Forelimb muscle (tissue), 1 donor: ENCODE results near the gene CALU. TPM values are rescaled to one million over a fixed set of nuclear protein-coding genes. Genes with fewer than 3 reads are reported as not detected.

Experiments
- DNase-seq: peaks from one replicate; pipeline ENCODE4 v3.0.0-alpha.2; 2013; ENCODE audit warnings: low read depth
- polyA plus RNA-seq: library from polyadenylated mRNA; unstranded; fragments of 120-200 nt; gene quantifications from one replicate; pipeline ENCODE4 v1.2.1, GENCODE V29; 2013; ENCODE audit not compliant: insufficient read length

CALU gene
- polyA plus RNA-seq, 1 donor: 233 TPM

DNA sequence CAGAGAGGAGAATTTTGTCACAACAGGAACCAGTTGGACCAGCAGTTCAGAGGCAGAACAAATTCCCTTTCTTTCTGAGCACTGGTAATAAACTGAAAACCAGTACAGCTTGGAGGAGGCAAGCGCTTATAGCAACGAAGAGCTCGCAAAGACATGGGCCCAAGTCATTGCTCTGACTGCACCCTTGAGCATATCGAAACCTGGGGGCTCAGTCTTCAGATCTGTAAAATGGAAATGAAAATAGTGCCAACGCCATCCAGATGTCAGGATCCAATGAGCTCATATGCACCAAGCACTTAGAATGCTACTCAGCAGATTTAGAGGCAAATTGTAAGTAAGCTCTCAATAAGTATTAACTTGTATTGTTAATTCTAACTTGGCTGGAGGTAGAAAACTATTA, 14.4 kb upstream of the CALU start:
- DNase-seq: no peak

GRCh38 chr7:128725531-128725930, 13.6 kb upstream of the CALU start:
- no peak for DNase-seq

GRCh38 chr7:128726059-128726736, 13.0 kb upstream of the CALU start:
- no peak for DNase-seq

- DNase-seq: no peak
These were observed 12.5 kb upstream of the CALU start for GRCh38 chr7:128726737-128727072.

DNA sequence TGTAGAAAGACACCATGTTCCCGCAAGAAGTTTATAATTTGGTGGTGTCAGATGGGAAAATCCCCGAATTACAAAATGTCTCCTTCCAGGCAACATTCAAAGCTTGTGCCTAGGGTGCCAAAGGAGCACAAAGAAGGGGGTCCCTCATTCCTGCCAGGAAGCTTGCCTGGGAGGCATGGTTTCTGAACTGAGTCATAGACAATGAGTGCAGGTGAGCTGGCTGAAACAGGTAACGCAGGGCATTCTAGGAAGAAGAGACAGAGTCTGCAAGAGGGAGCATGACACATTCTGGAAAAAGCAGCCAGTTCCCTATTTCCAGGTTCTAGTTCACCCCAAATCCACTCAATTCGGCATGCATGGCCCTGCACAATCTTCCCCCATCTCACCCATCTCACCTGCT, 11.9 kb upstream of the CALU start:
- DNase-seq: no peak

DNA sequence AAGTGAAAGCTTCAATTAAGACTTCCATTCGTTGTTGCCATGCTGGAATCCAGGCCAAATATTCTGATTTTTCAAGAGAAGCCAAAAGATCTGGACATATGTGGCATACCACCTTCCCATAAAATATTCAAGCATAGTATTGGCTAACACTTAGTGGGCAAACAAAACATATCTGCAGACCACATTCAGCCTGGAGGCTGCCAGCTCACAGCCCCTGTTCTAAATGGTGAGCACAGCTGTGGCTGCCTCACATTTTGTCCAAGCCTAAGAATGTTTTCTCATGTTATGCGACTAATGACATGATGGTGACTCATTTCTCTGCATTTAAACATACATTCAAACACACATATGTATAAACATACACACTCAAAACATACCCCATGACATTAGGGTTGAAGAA, 10.6 kb upstream of the CALU start:
- DNase-seq: no peak

DNA sequence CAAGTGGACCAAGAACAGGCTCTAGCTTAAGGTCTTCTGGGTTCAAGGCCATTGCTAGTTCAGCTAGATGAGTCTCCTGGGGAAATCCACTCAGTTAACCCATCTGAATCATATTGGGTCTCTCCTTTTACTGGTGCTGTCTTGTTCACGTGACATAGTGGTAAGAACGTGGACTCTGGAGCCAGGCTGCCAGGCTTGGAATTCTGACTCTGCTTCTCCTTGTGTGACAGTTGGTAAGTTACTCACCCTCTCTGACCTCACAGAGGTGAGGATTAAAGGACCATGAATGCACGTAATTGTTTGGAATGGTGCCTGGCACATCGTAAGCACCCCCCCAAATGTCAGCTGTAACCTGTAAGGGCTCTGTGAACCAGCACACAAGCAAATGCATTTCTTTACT, 9.7 kb upstream of the CALU start:
- no peak for DNase-seq

DNA sequence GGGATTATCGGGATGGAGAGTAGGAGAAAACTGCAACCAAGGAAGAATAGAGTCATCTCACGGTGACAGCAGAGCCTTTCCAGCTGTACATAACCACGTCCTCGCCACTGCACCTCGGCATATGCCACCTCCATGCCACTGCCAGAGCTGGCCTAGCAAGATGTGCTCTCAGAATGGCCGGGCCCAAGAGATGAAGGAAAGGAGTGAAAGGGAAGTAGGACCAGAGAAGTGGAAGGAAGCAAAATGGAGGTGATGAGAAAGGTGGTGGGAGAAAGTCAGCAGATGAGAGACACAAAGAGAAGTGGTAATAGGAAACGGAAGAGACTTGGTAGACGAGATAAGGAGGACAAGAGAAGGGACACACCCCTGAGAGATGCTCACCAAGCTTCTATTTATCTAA, 8.0 kb upstream of the CALU start:
- DNase-seq: no peak

- DNase-seq: no peak
These were observed 6.5 kb upstream of the CALU start for GRCh38 chr7:128732521-128733277.

GRCh38 chr7:128733278-128733645, 5.9 kb upstream of the CALU start:
- DNase-seq: no peak

- no peak for DNase-seq
These were observed 4.3 kb upstream of the CALU start for GRCh38 chr7:128734890-128735289.

- no peak for DNase-seq
These were observed 3.7 kb upstream of the CALU start for GRCh38 chr7:128735436-128735835.

GRCh38 chr7:128737441-128737840, 1.7 kb upstream of the CALU start:
- DNase-seq: no peak

DNA sequence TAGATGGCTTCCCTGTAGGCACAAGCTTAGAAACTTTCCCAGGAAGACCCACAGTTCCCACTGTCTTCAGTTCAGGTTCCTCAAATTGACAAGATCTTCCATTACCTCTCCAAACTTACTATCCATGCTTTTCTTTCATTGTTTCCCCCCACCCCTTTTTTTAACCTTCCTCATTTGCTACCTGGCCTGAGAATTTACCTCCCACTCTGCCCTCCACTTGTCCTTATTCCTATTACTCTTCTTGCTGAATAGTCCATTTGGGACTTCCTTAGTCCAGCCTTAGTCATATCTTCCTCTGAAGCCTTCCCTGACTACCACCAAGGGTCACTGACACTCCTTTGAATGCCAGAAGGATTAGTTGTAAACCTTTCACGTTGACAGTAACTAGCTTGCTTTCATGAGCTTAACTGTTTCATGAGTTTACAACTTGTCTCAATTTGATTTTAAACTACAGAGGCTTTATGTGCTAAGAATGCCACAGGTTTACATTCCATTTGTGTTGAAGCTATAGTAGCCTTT, 1.2 kb upstream of the CALU start:
- DNase-seq: no peak

- no peak for DNase-seq
These were observed 550 bp upstream of the CALU start for GRCh38 chr7:128738570-128739047.

- no peak for DNase-seq
These were observed 977 bp downstream of the CALU start for GRCh38 chr7:128739990-128740682.

- DNase-seq: no peak
These were observed 1.8 kb downstream of the CALU start for GRCh38 chr7:128740996-128741395.

DNA sequence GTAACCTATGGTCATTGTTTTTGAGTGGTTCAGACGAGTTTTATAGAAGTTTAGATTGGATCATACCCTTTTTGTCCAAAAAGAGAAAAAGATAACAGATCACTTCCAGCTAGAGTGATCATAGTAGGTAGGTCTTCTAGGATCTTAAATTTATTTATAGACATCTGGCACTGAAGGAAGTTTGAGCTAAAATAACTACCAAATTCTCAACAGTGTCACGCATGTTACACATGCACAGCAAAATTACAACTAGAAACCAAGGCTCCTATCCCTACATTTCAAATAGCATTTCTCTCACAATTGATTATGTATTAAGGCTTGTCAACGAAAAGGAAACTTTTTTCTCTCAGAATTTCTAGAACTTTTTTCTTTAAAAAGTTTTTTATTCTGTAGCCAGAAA, 2.3 kb downstream of the CALU start:
- DNase-seq: no peak

- no peak for DNase-seq
These were observed 3.0 kb downstream of the CALU start for GRCh38 chr7:128742206-128742605.

- no peak for DNase-seq
These were observed 4.1 kb downstream of the CALU start for GRCh38 chr7:128743112-128743772.

DNA sequence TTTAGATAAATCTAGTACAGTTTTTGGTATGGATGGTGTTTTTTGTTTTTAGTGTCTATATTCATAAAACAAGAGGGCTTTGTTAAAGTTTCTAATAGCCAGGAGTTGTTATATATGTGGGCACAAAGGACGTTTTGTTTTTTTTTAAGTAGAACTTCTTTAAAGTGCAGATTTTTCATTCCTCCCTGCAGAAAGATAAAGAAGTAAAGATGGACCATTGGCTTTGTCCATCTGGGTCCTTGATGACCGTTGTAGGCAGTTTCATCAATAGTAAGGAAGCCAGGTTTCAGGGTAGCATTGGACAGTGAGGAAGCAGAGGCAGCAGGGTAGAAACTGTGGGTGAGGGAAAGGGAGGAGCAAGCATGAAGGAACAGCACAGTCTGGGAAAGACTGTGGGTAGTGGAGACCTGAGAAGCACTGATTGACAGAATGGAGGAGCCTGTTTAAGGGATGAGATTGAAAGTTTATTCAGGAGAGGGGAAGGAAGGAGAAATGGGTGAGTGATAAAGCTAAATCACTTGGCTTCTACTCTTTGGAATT, 5.3 kb downstream of the CALU start:
- DNase-seq: no peak

DNA sequence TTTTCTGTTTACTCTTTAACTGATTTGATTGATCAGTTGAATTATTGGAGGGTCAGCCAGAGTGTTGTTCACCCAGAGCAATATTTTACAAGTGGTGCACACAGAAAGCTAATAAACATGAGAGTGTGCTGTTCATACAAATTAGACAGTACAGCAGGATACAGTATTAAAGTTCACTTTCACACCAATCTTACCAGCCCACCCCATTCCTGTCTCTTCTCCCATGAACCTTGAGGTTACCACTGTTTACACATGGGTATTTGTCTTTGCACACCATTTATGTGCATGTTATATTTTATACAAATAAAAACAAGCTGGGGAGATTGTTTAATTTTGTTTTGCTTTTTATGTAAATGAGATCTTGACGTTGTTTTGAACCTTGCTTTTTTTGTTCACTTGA, 6.5 kb downstream of the CALU start:
- no peak for DNase-seq
